GM21786 (cell line): ENCODE results near the gene BAAT.
"Not testable (repeated sequence)": the region's sequence is repeated elsewhere in the genome, so short reads cannot be mapped to it uniquely, and the experiment has no call there.

ENCODE experiments used
- ATAC-seq: cut with Tn5 transposase; IDR thresholded peaks from one replicate; pipeline ENCODE4 v1.9.1; 2021; ENCODE audit not compliant: unreplicated experiment

Gene BAAT

DNA sequence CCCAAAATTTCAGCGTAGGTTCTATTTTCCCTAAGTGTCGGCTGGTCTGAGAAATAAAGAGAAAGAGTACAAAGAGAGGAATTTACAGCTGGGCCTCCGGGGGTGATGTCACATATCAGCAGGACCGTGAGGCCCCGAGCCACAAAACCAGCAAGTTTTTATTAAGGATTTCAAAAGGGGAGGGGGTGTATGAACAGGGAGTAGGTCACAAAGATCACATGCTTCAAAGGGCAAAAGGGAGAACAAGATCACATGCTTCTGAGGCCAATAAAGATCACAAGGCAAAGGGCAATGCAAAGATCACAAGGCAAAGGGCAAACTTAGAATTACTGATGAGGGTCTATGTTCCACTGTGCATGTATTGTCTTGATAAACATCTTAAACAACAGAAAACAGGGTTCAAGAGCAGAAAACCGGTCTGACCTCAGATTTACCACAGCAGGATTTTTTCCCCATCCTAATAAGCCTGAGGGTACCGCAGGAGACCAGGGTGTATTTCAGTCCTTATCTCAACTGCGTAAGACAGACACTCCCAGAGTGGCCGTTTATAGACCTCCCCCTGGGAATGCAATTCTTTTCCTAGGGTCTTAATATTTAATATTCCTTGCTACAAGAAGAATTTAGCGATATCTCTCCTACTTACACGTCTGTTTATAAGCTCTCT, at the start of gene BAAT:
Gene BAAT (minus strand): TSS at position 134 of the 664 bp plus-strand sequence. CDS start 13,602 bp downstream, outside the sequence.
- not testable (repeated sequence) for ATAC-seq

DNA sequence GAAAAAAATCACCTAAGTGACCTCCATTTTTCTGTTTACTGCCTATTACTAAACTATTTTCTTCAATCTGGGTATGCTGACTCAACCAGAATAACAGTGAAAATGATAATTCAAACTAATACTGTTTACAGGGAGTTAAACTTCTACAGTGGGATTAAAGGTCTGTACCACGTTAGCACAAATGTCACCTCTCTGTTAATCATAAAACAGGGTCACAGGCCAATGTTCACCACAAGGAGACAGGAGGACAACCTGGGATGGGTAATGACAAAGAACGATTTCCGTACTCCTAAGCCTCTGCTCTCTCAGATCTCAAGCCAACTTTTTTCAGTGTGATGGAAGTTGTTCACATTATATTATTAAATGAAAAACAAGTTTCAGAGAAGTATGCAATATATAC, 48.4 kb upstream of the BAAT start:
- ATAC-seq = no peak

DNA sequence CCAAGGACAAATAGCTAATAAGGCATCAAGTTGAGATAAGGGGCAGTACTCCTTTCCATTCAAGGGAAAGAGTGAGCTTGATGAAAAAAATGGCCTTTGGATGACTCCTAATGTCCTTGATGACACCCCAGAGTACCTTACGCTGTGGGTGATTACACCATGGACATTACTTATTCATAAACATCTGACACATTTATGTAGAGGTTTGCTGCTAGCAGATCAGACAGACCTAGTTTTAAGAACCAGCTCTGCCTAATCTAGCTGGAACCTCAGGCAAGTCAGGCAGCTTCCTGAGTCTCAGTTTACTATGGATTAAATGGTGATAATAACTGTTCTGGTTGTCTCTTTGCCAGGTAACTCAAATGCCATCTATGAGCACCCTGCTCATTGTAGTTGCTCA, 47.9 kb upstream of the BAAT start:
- no peak for ATAC-seq

DNA sequence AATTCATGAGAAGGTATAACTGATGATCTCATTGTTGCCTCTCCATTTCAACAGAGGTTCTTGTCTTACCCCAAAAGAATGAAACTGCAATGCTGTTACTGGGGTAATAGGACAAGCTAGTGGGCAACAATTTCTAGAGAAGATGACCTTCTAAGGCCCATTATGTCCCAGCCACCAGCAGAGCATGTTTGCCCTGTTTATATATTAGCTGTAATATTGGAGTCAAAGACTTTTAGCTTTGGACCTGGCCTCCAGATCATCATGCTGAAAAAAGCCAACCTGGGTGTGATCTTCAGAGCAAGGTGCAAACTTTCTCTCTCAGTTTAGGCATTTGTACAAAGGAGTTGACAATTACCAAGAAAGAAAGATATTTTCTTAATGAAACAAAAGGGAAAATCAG, 47.4 kb upstream of the BAAT start:
- ATAC-seq = no peak

DNA sequence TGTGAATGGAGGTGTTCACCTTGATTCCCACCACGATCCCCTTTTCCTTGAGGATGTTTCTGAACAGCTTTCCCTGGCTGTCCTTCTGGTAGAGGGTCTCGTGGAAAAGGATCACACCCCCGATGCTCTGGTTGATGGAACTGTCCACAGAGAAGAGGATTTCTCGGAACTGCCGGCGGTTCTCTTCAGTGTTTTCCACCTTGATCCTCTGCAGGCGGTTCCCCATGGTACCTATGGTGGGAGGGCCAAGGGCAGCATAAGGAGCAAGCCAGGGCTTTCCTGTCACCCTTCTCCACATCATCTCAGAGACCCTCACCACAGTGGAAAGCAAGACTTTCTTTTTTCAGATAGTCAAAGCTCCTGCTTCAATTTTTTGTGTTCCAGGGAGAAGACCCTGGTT, 44.9 kb upstream of the BAAT start:
- ATAC-seq = no peak

DNA sequence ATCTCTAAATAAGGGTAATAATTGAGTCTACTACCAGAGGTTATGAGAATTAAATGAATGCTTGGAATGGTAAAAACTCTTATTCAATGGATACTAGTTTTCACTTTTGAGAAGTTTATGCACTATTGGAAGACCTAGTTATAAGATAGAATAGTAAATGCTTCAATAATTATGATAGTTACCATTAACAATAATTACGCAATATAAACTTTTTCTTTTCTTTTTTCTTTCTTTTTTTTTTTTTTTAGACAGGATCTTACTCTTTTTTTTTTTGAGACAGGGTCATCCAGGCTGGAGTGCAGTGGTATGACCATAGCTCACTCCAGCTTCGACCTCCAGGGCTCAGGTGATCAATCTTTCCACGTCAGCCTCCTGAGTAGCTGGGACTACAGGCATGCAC, 44.1 kb upstream of the BAAT start:
- ATAC-seq = no peak

DNA sequence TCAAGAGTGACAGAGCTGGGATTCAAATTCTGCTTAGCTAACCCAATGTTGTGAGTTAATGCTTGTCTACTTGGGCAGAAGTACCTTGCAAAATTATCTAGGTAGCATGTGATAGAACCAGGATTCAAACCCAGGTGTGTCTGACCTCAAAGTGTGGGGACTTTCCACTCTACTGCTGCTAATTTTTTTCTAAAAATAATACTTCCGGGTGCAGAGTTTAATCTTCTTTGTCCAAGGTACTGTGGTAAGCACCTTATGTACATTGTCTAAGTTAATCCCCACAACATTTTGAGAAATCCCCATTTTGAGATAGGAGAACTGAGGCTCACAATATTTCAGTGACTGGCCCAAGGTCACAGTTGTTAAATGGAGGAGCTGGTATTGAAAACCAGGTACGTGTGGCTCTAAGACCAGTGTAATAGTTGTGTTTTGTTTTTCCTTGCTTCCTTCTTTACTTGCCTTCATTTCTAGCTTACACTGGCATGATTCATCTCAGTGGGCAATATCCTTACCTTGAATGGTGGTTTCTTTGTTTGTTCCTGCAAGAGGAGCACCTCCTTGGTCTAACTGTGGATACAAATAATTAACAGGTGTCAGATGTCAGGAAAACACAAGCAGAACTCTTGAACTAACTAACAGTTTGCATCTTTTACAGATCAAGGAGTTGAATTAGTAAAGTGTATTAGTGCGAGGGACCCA, 43.3 kb upstream of the BAAT start:
- peak; percentile 75 for ATAC-seq

DNA sequence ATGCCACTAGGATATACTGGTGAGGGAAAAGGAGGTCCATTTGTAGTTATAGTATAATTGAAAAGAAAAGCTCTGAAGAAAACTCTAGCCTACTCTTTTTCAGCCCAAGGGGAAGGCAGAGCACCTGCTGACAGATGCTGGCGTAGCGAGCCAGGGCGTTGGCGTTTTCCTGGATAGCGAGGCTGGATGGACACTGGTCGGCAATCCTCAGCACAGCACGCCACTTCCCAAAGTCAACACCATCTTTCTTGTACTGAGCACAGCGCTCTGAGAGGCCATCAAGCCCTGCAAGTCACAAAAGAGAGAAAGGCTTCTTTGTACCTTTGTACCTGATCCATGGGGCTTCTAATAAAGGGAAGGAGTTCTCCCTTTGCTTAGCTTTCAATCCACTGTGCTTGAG, 42.6 kb upstream of the BAAT start:
- no peak for ATAC-seq

DNA sequence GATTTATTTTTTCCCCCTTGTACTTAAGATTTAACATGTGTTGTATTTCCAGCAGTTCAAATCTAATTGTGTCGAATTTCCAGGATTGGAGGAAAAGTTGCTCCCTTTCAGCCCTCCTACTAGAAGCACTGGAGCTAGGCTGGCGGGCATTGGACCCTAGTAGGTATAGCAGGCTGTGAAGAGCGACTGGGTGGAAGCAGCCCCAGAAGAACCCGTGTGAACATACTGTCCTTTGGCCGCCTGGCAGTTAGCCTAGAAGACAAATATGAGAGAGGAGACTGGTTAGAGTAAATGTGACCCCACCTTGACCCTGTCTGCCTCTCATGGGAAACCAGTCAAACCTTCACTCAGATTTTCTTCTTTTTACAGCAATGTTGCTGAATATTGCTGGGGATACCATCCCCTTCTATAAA, 36.9 kb upstream of the BAAT start:
- ATAC-seq = no peak

DNA sequence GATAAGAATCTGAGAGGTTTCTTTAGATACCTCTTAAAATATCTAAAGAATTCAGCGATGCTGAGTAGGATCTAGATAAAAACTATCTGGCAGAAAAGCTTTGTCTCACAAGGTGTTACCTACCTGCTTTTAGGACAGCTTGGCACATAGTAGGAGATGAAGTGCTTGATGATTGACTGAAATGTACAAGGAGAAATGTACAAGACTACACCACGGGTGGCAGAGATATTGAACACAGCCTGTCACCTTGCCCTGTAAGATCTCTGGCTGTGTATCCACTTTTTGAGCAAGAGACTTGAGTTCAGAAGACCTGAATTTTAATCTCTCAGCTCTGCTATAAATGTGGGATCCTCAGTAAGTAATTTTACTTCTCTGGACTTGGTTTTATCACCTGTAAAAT, 35.1 kb upstream of the BAAT start:
- no peak for ATAC-seq

DNA sequence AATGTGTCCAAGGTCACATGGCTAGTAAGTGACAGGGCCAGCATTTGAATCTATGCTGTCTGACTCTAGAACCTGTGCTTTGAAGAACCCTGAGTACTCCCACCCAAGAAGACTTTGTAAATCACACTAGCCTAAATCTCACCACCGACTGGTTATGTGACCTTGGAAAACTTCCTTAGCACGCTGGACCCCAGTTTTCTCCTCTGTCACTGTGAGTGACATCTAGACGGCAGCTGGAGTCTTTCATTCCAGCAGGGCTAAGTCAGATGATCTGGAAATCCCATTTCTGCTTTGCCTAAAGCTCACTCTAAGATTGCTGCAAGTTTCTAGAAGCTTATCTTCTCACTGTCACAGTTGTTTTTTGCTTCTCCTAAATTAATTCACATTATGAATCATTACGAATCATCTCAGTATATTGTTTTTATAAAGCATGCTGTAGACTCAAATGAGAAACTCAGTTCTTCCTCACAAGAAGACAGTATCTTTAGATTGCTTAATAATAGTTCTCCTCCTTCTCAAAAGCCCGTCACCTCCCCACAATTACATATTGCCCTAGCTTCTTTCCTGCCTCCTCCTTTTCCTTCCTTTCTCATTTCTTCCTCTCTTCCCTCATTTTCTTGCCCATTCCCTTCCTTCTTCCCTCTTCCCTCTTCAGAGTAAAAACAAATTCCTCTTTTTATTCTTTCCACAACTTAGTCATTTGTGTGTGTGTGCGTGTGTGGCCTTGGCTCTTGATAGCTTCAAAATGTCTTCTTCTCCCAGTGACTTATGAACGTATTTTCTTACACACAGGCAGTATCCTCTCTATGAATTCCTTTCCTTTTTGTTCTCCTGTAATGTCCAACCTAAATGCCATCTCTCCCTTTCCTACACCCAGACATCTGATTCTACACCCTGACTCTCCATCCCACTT, 34.0 kb upstream of the BAAT start:
- ATAC-seq = no peak

DNA sequence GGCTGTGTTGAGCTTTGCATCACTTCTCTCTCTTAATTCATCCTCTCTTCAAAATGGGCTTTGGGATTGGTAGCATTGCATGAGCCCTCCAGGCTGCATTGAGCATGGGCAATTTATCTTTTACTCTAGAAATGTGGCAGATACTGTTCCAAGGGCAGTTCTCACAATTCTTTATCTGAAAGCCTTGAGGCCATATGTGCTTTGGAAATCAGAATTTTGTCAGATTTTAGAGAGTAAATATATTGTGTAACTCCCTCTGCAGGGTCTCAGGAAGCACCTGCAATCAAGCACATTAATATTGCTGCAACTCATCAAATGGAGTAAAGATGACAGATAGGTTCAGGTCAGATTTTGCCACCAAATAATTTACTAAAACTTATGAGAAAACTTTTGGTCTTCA, 33.2 kb upstream of the BAAT start:
- no peak for ATAC-seq

DNA sequence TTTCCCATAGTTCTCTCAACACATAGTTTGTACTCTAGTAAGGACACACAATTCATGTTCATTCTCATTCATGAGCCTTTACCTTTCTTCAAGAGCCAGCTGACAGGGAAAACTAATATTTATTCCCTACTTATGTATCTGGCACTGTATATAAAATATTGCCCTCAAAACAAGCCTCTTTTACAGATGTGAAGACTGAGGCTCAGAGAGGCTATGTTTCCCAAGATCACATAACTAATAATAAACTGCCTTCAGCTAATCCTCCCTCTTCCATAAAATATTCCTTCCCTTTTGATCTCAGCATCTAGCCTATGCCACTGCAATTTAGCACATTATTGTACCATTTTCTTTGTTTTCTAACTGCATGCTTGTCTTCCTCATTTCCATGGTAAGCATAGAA, 32.6 kb upstream of the BAAT start:
- no peak for ATAC-seq

DNA sequence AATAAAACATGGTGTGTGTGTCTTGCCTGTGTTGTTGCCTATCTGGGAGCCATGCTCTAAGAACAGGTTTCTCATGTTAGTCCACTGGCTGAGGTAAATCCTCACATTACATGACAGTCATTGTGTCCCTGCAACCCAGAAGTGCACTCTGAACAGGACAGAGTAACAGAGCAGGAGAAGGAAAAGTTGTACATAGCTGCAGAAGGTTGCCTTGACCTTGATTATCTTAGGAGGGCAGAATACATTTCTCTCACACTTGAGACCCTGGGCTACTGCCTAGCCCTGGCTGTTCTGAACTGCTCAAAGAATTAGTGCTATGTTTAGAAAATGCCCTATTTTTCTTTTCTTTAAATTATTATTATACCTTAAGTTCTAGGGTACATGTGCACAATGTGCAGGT, 30.8 kb upstream of the BAAT start:
- ATAC-seq = no peak

DNA sequence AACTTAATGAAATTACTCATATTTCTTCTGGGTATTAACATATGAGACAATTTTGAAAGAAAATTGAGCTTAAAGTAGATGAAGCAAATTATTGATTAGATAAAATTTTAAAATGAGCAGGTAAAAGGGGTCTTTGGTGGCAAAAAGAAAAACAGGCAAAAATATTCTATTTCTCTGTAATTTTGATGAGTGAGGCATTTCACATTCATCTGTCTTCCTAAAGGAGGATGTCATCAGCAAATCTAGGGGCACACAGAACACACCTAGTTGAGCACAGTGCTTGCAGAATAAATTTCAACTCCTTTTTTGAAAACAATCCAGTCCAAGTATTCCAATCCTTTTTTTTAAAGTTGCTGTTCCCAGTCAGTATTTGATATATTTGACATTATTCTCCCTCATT, 30.0 kb upstream of the BAAT start:
- no peak for ATAC-seq

DNA sequence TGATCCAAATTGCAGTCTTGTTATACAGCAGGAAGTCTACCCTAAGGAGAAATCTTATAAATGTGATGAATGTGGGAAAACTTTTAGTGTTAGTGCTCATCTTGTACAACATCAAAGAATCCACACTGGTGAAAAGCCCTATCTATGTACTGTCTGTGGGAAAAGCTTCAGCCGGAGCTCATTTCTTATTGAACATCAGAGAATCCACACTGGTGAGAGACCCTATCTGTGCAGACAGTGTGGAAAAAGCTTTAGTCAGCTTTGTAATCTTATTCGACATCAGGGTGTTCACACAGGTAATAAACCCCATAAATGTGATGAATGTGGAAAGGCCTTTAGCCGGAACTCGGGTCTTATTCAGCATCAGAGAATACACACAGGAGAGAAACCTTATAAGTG, 24.3 kb upstream of the BAAT start:
- ATAC-seq = no peak

DNA sequence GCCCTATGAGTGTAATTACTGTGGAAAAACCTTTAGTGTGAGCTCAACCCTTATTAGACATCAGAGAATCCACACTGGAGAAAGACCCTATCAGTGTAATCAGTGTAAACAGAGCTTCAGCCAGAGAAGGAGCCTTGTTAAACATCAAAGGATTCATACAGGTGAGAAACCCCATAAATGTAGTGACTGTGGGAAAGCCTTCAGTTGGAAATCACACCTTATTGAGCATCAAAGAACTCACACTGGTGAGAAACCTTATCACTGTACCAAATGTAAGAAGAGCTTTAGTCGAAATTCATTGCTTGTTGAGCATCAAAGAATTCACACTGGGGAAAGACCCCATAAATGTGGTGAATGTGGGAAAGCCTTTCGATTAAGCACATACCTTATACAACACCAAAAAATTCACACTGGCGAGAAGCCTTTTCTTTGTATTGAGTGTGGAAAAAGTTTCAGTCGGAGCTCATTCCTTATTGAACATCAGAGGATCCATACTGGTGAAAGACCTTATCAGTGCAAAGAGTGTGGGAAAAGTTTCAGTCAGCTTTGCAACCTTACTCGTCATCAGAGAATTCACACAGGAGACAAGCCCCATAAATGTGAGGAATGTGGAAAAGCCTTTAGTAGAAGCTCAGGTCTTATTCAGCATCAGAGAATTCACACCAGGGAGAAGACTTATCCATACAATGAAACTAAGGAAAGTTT, 23.7 kb upstream of the BAAT start:
- no peak for ATAC-seq

DNA sequence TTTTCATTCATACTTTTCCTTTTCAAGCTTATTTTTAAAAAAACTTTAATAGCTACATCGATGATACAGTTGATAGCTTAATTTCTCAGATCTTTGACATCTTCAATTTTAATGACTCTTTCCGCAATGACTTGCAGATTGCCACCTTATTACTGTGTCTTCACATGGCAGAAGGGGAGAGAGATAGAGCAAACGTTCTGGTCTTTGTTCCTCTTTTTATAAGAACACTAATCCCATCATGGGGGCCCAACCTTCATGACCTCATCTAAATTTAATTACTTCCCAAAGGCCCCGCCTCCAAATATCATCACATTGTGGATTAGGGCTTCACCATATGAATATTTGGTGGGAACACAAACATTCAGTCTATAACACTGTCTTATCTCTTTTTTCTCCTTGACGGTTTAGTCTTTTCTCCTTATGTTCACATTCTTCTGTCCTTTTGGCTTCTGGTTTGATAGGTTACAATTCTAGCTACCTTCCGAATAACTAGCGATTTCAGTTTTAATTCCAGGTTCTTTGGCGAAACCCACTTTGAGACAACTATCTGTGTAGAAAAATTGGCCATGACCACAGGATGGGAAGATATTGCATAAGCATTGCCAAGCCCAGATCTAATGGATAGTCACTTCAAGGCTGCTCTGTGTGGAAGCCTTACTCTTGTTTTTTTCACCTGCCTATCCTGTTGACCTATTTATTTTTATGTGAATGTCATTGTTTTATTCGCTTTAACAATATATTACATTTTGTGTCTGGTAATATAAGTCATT, 18.9 kb upstream of the BAAT start:
- ATAC-seq = no peak

DNA sequence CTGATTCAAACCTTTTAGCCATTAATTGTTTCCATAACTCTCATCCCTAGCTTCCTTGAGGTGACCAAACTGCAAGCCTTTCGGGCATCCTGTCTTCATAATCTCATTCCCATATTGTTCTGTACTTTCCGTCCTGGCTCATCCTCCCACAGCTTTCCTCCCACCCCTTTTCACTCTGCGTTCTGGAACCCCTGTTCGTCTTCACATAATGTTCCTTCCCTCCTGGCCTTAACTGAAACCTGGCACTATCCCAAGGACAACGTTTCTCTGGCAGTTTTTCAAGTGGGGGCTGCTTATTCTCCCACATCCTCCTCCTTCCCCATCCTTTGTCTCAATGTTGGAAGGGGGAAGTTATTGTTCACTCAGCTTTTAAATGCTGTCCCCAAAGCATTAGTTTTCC, 15.3 kb upstream of the BAAT start:
- ATAC-seq = no peak

DNA sequence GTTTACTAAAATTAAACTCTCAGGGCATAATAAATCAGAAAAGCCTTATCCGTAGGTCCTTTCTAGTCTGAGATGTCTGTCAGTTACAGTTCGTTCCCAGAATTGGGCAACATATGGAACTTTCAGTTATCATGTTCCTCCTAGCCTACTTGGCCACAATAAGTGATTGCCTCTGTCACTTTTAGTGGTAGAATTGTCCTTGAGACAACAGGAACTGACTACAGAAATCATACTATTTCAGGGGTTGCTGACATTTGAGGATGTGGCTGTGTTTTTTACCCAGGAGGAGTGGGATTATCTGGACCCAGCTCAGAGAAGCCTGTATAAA, 14.8 kb upstream of the BAAT start:
- ATAC-seq = no peak
